ENCODE measurements around the gene FAM120B. TPM values are rescaled to one million over a fixed set of nuclear protein-coding genes. Genes with fewer than 3 reads are reported as not detected.
A peak's percentile ranks its signal among the peaks of the same experiment; 100 is the strongest.

Gene FAM120B
- total RNA-seq, 1 experiment from 2014 or later: 15.2 TPM

DNA sequence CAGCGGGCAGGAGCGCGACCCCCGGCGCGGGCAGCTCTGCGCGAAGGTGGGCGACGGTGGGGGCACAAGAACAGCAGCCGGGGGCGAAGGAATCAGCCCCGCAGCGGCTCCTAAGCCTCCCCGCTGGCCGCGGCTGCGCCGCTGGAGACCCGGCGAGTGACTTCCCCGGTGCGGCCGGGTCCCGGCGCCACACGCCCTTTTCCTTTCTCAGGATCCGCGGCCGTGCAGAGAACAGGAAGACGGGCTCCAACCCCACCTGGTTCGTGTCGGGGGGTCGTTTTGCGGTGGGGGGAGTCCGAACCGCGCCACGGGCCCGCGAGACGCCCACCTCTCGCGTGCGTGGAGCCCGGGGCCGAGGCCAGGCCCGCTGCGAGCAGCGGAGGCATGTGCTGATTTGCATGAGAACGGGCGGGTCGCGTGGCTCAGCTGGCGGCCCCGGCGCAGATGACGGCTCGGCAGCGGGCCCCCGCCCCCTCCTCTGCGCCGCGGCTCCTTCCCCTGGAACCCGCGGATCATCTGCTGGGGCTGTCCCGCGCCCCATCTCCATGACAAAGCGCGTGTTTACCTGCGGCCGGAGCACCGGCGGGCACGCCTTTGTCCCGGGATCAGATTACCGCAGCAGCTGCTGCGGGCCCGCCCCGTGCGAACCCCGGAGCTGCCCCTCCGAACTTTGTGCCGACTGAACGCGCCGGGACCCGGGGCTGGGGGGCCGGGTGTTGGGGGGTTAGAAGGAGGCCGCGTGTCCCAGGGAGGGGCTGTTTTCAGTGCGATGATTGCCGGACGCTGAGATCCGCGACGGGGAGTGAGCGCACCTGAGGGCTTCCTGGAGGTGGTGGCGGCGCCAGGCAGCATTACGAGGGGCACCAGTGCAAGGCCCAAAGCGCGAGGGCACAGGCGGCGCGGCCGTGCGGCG lies 10.8 kb upstream of the FAM120B start (continued):
- TF ChIP-seq, protein P1, sequence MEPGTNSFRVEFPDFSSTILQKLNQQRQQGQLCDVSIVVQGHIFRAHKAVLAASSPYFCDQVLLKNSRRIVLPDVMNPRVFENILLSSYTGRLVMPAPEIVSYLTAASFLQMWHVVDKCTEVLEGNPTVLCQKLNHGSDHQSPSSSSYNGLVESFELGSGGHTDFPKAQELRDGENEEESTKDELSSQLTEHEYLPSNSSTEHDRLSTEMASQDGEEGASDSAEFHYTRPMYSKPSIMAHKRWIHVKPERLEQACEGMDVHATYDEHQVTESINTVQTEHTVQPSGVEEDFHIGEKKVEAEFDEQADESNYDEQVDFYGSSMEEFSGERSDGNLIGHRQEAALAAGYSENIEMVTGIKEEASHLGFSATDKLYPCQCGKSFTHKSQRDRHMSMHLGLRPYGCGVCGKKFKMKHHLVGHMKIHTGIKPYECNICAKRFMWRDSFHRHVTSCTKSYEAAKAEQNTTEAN (CRISPR knock-in tag; IDR thresholded peaks at IDR 0.05): 0 out of 2 replicates have a peak, but pooled peaks have one; percentile 72
- 0 out of 2 replicates have a peak, but pooled peaks have one; percentile 54 for TF ChIP-seq FOXJ3 (CRISPR knock-in tag; IDR thresholded peaks at IDR 0.05; ENCODE audit: borderline replicate concordance)
- TF ChIP-seq, protein P2, sequence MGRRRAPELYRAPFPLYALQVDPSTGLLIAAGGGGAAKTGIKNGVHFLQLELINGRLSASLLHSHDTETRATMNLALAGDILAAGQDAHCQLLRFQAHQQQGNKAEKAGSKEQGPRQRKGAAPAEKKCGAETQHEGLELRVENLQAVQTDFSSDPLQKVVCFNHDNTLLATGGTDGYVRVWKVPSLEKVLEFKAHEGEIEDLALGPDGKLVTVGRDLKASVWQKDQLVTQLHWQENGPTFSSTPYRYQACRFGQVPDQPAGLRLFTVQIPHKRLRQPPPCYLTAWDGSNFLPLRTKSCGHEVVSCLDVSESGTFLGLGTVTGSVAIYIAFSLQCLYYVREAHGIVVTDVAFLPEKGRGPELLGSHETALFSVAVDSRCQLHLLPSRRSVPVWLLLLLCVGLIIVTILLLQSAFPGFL (CRISPR knock-in tag; IDR thresholded peaks at IDR 0.05; ENCODE audit: borderline replicate concordance): peak; percentile 36; the same call in 1 of the 2 replicates
- TF ChIP-seq ESRRA (CRISPR knock-in tag; IDR thresholded peaks at IDR 0.05; ENCODE audit: borderline replicate concordance): 0 out of 2 replicates have a peak, but pooled peaks have one; percentile 22
- peak; percentile 79; the same call in 1 of the 2 replicates for TF ChIP-seq ZNF512 (CRISPR knock-in tag; IDR thresholded peaks at IDR 0.05; ENCODE audit: borderline replicate concordance)
- TF ChIP-seq IRF2 (CRISPR knock-in tag; IDR thresholded peaks at IDR 0.05; ENCODE audit: borderline replicate concordance, low read depth): no peak; the same call in 1 of the 2 replicates
- TF ChIP-seq ZSCAN18 (CRISPR knock-in tag; IDR thresholded peaks at IDR 0.05): no peak
- TF ChIP-seq FOXP1 (CRISPR knock-in tag; IDR thresholded peaks at IDR 0.05; ENCODE audit: borderline replicate concordance): peak; percentile 94
- TF ChIP-seq, protein P3, sequence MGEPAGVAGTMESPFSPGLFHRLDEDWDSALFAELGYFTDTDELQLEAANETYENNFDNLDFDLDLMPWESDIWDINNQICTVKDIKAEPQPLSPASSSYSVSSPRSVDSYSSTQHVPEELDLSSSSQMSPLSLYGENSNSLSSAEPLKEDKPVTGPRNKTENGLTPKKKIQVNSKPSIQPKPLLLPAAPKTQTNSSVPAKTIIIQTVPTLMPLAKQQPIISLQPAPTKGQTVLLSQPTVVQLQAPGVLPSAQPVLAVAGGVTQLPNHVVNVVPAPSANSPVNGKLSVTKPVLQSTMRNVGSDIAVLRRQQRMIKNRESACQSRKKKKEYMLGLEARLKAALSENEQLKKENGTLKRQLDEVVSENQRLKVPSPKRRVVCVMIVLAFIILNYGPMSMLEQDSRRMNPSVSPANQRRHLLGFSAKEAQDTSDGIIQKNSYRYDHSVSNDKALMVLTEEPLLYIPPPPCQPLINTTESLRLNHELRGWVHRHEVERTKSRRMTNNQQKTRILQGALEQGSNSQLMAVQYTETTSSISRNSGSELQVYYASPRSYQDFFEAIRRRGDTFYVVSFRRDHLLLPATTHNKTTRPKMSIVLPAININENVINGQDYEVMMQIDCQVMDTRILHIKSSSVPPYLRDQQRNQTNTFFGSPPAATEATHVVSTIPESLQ (CRISPR knock-in tag; IDR thresholded peaks at IDR 0.05): no peak
- TF ChIP-seq, protein P4, sequence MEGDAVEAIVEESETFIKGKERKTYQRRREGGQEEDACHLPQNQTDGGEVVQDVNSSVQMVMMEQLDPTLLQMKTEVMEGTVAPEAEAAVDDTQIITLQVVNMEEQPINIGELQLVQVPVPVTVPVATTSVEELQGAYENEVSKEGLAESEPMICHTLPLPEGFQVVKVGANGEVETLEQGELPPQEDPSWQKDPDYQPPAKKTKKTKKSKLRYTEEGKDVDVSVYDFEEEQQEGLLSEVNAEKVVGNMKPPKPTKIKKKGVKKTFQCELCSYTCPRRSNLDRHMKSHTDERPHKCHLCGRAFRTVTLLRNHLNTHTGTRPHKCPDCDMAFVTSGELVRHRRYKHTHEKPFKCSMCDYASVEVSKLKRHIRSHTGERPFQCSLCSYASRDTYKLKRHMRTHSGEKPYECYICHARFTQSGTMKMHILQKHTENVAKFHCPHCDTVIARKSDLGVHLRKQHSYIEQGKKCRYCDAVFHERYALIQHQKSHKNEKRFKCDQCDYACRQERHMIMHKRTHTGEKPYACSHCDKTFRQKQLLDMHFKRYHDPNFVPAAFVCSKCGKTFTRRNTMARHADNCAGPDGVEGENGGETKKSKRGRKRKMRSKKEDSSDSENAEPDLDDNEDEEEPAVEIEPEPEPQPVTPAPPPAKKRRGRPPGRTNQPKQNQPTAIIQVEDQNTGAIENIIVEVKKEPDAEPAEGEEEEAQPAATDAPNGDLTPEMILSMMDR (IDR thresholded peaks at IDR 0.05): no peak
- no peak for TF ChIP-seq NR3C1 (CRISPR knock-in tag; conservative IDR thresholded peaks at IDR 0.05; ENCODE audit: low read depth)
- no peak for TF ChIP-seq RORB (CRISPR knock-in tag; IDR thresholded peaks at IDR 0.05)
- no peak for TF ChIP-seq MXD4 (CRISPR knock-in tag; IDR thresholded peaks at IDR 0.05; ENCODE audit: borderline replicate concordance)
- no peak for TF ChIP-seq ATF1 (CRISPR knock-in tag; IDR thresholded peaks at IDR 0.05)
- peak; percentile 82 for TF ChIP-seq SP1 (CRISPR knock-in tag; conservative IDR thresholded peaks at IDR 0.05)
- no peak for TF ChIP-seq ZNF425 (CRISPR knock-in tag; conservative IDR thresholded peaks at IDR 0.05)
- TF ChIP-seq FOXP4 (CRISPR knock-in tag; IDR thresholded peaks at IDR 0.05): peak; percentile 99; the same call in 1 of the 2 replicates
- no peak for TF ChIP-seq MLX (CRISPR knock-in tag; IDR thresholded peaks at IDR 0.05)
- TF ChIP-seq USF1 (CRISPR knock-in tag; IDR thresholded peaks at IDR 0.05): peak; percentile 59; the same call in 1 of the 2 replicates

Data from WTC11 (cell line).